GM18502 (cell line): ENCODE measurements around the gene SLC35F4.

Experiments used
- ATAC-seq: cut with Tn5 transposase; IDR thresholded peaks from one replicate; pipeline ENCODE4 v1.9.1; 2021; ENCODE audit warnings: mild to moderate bottlenecking; ENCODE audit not compliant: unreplicated experiment, poor library complexity

SLC35F4 gene

DNA sequence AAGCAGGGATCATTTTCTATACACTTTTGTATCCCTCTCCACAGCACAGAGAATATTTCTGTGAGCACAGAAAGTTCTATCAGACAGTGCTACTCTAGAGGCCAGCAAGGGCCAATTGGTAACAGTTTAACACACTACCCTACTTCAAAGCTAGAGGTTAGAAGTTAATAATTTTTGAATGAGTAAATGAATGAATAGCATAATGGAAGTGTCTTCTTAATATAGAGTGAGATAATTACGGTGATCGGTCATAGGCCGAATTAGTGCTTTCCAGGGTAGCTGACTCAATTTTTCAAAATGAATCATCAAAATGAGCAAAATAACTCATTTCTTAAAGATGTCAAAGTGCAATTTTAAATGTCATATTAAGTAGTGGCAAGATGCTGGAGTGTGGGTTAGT lies 305.2 kb downstream of the SLC35F4 start:
- ATAC-seq = peak; percentile 75

DNA sequence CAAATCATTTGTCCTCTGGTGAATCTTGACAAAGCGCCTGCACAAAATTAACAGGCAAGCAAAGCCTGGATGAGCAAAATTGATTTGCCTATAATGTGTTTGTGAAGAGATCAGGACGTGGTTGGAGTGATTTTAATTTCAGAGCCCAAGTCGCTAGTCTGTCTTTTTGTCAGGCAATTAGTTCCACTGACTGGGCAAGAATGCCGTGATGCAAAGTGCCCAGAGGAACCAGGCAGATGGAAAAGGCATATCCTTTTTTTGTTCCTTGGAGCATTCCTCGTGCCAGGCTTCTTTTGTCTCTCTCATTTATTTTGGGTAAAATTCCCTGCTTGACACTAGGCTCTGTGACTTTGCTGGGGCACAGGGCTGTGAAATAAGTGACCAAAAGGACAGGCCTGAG lies 306.3 kb downstream of the SLC35F4 start:
- no peak for ATAC-seq

DNA sequence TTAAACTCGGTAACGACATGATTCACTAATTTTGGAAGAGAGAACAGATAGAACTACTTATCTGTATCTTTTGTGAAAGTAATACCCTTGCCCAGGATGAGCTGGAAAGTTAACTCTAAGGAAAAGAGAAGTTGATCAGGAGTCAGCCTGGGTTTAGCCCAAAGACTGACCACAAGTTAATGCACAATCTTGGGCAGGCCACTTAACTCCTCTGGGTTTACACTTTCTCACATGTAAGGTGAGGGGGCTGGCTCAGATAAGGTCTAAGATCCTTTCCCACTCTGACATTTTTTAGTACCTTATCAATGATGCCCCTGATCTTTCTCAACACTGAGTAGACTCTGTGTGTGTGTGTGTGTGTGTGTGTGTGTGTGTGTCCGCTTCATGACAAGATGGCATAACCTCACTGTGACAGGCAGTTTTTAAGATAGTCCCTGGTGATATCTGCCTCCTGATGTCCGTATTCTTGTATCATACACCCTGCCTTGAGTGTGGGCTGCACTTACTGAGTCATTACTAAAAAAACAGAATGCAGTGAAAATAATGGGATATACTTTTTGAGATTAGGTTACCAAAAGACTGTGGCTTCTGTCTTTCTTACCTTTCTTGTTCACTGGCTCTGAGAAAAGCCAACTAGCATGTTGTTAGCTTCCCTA lies 316.0 kb downstream of the SLC35F4 start:
- ATAC-seq = no peak

DNA sequence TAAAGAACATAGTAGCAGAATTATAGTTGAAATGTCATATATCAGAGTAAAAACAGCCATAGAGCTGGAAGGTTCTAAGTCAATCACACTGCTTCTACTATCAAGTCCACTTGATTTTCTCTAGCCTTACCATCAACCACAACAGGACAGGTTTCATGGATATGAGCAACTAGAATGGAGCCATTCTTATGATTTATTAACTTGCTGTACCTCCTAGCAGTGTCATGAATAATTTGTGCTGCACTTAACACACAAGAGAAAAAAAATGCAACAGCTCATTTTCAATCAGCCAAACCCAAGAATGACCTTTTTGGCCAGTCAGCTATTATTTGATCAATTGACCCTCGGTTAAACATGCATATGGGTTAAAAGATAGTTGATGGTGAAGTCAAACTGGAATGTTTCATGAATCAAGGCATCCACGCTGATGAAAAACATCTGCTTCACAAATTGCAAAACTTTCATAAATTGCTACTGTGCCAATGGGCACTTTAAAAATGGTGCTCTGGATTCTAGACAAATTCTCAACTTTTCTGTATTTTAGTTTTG lies 316.8 kb downstream of the SLC35F4 start:
- ATAC-seq = no peak

DNA sequence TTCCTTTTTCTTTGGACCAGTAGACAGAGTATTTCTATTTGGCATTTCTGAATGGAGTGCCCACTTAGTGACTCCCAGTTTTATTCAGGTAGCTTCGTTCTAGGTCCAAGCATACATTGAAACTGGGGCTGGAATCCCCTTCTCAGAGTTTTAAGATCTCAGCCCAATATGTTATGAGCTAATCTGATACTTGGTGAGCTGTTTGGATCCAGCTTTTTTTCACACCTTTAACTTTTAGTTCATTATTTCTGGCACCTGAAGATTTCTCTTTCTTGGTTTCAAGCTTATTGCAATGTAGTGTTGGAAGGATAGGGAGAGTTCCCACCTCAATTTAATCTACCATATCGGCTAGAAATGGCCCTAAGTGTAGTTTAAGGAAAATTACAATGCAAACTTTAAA lies 318.8 kb downstream of the SLC35F4 start:
- ATAC-seq = no peak

DNA sequence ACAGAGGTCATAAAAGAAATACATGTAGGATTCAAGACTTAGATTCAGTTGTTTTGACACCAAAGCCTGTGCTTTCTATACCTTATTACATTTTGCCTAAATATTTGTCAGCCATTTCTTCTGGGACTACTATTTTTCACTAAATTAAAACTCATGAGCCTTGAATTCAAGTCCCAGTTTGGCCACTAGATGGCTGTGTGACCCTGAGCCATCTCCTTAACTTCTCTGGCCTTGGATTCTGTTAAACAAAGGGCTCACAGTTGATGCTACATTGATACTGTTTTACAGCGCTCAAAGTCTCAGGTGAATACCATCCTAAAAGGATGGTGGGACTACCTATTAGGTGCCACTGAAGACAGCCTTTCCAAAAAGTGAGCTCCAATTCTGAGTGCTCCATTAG lies 332.7 kb downstream of the SLC35F4 start:
- peak; percentile 54 for ATAC-seq

DNA sequence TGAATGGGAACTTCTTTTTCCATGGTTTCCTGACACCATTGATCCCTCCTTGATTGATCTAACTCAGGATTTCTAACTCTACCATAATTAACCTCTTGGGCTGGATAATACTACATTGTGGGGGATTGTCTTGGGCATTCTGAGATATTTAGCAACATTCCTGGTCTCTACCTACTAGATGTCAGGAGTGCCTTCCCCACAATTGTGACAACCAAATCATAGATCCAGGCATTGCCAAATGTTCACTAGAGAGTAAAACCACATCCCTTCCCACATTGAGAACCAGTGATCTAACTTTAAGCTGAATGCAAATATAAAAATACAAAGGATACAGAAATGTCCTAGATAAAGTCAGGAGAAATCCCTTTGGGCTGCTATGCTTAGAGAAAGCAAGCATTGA lies 335.3 kb downstream of the SLC35F4 start:
- no peak for ATAC-seq

DNA sequence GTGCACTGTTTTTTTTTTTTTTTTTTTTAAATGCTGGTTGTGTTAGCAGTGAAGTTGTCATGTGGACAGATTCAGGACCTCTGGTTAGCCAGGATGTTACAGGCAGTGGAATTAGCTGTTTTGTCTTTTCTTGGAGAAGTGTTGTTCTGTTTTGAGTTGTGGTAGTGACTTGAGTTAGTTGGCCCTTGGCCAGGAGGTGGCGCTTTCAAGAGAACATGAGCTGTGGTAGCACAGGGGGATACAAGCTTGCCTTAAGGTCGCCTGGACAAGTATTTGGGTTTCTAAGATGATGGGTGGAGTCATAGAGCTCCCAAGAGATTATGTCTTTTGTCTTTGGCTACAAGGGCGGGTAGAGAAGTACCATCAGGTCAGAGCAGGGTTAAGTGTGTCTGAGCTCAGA lies 338.9 kb downstream of the SLC35F4 start:
- no peak for ATAC-seq

DNA sequence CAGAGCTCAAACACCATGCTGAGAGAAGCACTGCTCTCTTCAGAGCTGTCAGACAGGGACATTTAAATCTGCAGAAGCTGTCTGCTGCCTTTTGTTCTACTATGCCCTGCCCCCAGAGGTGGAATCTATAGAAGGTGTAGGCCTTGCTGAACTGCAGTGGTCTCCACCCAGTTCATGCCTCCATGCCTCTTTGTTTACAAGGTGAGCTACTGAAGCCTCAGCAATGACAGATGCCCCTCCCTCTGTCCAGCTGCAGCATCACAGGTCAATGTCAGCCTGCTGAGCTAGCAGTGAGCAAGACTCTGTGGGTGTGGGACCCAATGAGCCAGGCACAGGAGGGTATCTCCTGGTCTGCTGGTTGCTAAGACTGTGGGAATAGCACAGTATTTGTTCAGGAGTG lies 346.8 kb downstream of the SLC35F4 start:
- no peak for ATAC-seq
